ENCODE data around the gene CCDC159.
"Not testable (repeated sequence)": the region's sequence is repeated elsewhere in the genome, so short reads cannot be mapped to it uniquely, and the experiment has no call there.

CCDC159 gene

GRCh38 chr19:11338569-11339253, 7.6 kb upstream of the CCDC159 start:
- DNase-seq = no peak

- peak; percentile 86 for DNase-seq
These were observed 6.8 kb upstream of the CCDC159 start, which contains the start of gene RAB3D for GRCh38 chr19:11339254-11340098. Gene RAB3D, minus strand, starts transcription at chr19:11339657. Its CDS starts 2,258 bp downstream, at chr19:11337399.

GRCh38 chr19:11340099-11340467, 6.2 kb upstream of the CCDC159 start:
- not testable (repeated sequence) for DNase-seq

GRCh38 chr19:11342429-11342828, 3.9 kb upstream of the CCDC159 start:
- no peak for DNase-seq

GRCh38 chr19:11345122-11345803, 1.1 kb upstream of the CCDC159 start:
- no peak for DNase-seq

GRCh38 chr19:11347546-11348039, 1.3 kb downstream of the CCDC159 start:
- no peak for DNase-seq

GRCh38 chr19:11349171-11349570, 2.9 kb downstream of the CCDC159 start:
- no peak for DNase-seq

- DNase-seq = not testable (repeated sequence)
These were observed 7.8 kb downstream of the CCDC159 start for GRCh38 chr19:11354102-11354501.

GRCh38 chr19:11355160-11356073, 9.1 kb downstream of the CCDC159 start, which contains the start of gene PLPPR2:
Gene PLPPR2, plus strand, starts transcription at chr19:11355432. Its CDS starts 2,242 bp downstream, at chr19:11357674.
- DNase-seq = peak; percentile 77

- no peak for DNase-seq
These were observed 9.7 kb downstream of the CCDC159 start for GRCh38 chr19:11356074-11356397.

GRCh38 chr19:11356676-11357550, 10.6 kb downstream of the CCDC159 start:
- no peak for DNase-seq

GRCh38 chr19:11359421-11359820, 13.1 kb downstream of the CCDC159 start:
- DNase-seq = no peak

GRCh38 chr19:11361037-11361770, 14.9 kb downstream of the CCDC159 start:
- DNase-seq = no peak

GRCh38 chr19:11361771-11362731, 15.7 kb downstream of the CCDC159 start:
- DNase-seq = no peak

- DNase-seq = no peak
These were observed 17.6 kb downstream of the CCDC159 start for GRCh38 chr19:11363881-11364280.

GRCh38 chr19:11364296-11364904, 18.1 kb downstream of the CCDC159 start:
- DNase-seq = no peak

GRCh38 chr19:11364935-11365334, 18.6 kb downstream of the CCDC159 start:
- DNase-seq = no peak

GRCh38 chr19:11365557-11366117, 19.3 kb downstream of the CCDC159 start:
- no peak for DNase-seq

All from NCI-H510A (cell line).